ENCODE data around the gene MLH1.

DNA sequence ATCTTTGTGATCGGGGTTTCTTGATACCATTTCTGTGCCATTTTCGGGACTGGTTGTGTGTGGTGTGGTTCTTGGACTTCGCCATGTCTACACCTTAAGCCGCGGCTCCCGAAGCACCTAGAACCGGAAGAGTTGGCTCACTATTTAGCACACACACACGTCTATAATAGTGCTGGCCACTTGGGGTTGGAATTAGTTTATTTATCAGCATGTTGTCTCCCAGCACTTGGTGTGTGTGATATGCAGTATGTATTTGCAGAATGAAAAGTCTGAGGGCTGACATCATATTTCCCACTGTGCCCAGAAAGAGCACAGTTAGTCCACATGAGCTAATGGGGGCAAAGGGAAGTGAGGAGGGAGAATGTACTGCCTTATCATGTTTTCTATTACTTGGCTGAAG lies 23.6 kb downstream of the MLH1 start:
- TF ChIP-seq, protein P1, sequence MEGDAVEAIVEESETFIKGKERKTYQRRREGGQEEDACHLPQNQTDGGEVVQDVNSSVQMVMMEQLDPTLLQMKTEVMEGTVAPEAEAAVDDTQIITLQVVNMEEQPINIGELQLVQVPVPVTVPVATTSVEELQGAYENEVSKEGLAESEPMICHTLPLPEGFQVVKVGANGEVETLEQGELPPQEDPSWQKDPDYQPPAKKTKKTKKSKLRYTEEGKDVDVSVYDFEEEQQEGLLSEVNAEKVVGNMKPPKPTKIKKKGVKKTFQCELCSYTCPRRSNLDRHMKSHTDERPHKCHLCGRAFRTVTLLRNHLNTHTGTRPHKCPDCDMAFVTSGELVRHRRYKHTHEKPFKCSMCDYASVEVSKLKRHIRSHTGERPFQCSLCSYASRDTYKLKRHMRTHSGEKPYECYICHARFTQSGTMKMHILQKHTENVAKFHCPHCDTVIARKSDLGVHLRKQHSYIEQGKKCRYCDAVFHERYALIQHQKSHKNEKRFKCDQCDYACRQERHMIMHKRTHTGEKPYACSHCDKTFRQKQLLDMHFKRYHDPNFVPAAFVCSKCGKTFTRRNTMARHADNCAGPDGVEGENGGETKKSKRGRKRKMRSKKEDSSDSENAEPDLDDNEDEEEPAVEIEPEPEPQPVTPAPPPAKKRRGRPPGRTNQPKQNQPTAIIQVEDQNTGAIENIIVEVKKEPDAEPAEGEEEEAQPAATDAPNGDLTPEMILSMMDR (conservative IDR thresholded peaks at IDR 0.05; ENCODE audit: low read depth, low read length): no peak
- TF ChIP-seq EZH2 (IDR thresholded peaks at IDR 0.05; ENCODE audit: low read length, unreplicated experiment): no peak

All from PC-3 (cell line).